GM19023 (cell line): ENCODE results near the gene ATOH8.

Experiments
- ATAC-seq: cut with Tn5 transposase; IDR thresholded peaks from one replicate; pipeline ENCODE4 v1.9.1; 2021; ENCODE audit warnings: mild to moderate bottlenecking, moderate library complexity; ENCODE audit not compliant: unreplicated experiment

The ATOH8 gene

DNA sequence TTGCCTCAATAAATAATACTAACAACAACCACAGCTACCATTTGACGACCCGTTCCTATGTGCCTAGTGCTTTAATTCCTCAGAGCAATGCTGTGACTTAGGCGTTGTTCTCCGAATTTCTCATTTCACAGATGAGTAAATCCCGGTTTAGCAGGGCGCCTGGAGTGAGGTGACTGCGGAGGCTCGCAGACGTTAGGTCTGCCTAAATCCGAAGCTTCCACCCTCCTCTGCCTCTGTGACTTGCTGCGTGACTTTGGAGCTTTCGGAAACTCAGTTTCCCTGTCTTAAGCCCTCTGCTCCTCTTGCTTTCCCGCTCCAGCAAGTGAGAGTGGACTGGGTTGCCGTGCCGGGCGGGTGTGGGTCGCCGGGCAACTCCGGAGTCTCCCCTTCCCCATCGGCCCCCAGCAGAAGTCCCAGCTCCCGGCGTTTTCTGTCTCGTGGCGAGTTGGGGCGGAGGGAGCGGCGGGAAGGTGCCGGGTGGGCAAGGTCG lies 711 bp upstream of the ATOH8 start:
- no peak for ATAC-seq

DNA sequence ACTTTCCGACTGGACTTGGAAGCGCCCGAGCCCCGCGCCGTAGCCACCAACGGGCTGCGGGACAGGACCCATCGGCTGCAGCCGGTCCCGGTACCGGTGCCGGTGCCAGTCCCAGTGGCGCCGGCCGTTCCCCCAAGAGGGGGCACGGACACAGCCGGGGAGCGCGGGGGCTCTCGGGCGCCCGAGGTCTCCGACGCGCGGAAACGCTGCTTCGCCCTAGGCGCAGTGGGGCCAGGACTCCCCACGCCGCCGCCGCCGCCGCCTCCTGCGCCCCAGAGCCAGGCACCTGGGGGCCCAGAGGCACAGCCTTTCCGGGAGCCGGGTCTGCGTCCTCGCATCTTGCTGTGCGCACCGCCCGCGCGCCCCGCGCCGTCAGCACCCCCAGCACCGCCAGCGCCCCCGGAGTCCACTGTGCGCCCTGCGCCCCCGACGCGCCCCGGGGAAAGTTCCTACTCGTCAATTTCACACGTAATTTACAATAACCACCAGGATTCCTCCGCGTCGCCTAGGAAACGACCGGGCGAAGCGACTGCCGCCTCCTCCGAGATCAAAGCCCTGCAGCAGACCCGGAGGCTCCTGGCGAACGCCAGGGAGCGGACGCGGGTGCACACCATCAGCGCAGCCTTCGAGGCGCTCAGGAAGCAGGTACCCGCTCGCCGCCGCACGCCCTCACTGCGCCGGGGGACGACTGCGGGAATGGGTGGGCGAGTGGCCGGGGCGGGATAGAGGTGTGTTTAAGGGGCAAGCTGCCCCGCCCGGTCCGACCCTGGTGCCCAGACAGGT lies 713 bp downstream of the ATOH8 start:
- no peak for ATAC-seq

DNA sequence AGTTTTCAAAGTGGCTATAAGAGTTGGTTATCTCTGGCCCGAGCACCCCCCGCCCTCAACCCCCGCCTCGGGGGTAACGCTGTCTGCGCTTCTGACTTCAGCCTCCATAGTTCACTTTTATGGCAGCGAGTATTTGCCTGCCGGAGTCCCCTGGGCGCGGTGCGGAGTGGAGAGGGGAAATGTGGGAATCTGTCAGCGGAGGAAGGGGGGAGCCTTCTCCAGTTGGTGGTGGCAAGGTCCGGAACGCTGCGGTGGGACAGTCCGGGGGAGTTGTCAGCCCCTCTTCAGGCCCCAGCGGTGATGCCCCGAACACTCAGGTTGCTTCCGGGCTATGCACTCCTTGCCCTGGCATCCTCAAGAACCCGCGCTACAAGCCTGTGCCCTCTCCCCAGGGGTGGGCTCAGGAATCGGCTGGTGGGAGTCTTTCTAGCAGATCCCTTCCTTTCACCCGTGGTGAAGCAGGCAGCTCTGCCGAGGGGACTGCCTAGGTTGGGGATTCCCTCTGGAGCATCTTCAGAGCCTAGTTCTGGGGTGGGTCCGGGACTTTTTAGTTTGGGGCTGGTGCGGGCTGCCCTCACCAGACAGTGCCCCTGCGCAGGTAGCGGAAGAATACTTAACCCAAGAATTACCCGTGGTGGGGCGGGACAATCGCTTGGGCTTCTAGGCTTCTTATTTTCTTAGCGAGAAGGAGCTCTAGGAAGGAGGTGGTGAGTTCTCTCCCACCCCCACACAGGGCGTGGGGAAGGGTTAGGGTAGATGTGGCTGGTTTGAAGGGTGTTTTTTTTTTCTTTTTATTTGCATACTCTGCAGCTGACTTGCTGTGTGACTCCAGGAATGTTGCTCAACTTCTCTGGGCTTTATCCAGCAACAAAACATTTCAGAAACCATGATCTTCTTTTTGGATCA lies 1.6 kb downstream of the ATOH8 start:
- ATAC-seq = no peak

GRCh38 chr2:85756195-85756594 lies 2.4 kb downstream of the ATOH8 start:
- ATAC-seq = no peak

DNA sequence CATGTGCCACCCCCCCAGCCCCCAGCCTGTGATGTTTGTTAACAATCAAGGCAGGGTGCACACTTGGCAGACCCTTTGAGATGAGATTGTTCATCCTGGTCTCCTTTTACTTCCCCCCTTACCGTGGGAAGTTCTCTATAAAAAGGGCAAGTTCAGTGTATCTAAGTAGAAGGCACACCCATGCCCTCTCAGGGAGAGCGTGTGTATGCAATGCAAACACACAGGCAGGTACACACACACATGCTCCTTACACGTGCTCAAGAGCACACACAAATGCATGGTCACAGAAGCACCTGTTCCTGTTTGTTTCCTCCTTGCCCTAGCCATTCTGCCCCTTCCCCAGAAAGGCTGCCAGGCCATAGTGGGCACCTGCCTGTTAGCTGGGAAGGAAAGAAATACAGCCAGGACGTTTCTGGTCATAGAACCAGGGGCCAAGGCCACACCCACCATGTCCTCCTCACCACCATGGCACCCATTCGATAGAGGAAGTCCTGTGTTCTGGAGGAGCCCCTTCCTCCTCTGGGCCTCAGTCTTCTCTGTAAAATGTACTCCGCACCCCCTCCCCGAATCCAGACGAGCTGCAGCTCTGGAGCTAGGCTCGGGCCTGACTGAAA lies 3.1 kb downstream of the ATOH8 start:
- no peak for ATAC-seq

DNA sequence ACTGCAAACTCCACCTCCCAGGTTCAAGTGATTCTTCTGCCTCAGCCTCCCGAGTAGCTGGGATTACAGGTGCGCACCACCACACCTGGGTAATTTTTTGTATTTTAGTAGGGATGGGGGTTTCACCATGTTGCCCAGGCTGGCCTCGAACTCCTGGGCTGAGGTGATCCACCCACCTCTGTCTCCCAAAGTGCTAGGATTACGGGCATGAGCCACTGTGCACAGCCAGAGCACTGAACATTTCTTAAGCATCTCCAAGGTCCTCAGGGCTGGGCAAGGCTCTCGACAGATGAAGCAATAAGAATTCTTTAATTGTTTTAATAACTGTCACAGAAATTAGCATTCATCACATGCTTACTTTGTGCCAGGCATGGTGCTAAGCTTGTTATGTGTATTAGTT lies 4.1 kb downstream of the ATOH8 start:
- ATAC-seq = no peak

- ATAC-seq = no peak
These were observed 4.8 kb downstream of the ATOH8 start for GRCh38 chr2:85758361-85759256.

GRCh38 chr2:85759257-85759613 lies 5.4 kb downstream of the ATOH8 start:
- no peak for ATAC-seq

DNA sequence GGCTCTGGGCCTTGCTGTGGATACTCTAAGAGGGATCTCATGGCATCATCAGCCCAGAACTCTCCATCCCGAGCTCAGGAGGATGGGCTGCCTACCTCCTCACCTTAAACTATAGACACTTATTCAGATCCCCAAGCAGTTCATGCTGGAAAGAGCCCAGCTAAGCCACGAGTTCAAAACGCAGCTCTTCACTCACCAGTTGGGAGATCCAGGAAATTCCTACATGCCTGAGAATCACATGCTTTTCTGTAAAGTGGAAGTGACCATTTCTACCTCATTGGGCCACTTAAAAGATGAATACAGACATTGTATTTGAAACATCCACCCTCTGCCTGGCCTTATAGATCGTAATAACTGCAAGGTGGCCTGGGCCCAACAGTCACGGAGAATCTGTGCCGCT lies 6.6 kb downstream of the ATOH8 start:
- ATAC-seq = no peak

GRCh38 chr2:85760872-85761271 lies 7.1 kb downstream of the ATOH8 start:
- no peak for ATAC-seq

- ATAC-seq = no peak
These were observed 7.7 kb downstream of the ATOH8 start for GRCh38 chr2:85761512-85761944.

DNA sequence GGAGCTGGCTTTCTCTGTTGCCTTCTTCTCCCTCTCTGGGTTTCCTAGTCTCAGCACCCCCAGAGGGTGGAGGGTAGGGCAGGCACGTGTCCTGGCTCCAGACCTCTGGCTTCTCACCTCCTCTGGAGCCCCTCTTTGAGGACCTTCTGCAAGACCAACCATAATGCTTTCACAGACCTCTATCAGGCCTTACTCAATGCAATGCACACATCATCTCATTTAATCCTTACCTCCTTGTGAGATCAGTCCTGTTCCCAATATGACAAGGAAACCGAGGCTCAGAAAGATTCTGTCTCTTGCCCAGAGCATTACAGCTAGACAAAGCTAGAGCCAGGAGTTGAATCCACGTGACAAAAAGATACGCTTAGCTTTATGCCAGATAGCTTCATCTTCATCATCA lies 8.2 kb downstream of the ATOH8 start:
- ATAC-seq = no peak

DNA sequence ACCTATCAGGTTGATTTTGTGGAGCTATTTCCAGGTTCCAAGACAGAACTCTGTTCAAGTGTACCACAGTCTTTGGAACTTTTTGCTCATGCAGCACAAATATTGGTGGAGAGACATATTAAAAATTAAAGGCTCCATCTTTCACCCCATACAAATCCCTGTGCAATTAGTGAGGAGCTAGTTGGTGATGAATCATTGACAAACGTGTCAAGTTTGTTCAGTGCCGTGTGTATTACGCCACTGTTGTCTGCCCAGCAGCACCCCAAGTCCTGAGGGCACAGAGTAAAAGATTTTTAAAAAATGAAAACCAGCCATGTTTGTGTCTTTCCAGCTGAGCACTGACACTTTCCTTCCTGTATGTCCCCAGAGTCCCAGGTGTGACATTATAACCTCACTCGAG lies 9.3 kb downstream of the ATOH8 start:
- ATAC-seq = no peak

GRCh38 chr2:85763831-85764230 lies 10.0 kb downstream of the ATOH8 start:
- no peak for ATAC-seq

GRCh38 chr2:85765081-85765731 lies 11.4 kb downstream of the ATOH8 start:
- ATAC-seq = no peak

DNA sequence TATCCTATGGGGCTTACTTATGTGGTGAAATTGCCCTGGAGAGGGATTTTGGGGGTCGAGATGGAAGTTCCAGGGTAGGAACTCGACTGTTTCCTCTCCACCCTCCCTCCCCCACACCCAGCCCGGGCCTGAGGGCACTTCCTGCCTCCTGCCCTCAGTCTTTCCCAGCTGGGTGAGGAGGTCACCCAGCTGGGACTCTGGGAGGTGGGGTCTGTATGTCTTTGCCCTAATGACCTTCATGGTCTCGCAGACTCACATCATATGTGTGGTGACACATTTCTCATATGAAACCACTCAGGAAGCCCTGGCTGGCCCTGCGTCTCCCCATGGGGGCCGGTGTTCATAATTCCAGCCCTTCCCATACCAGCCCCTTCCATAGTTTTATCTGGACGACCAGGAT lies 12.4 kb downstream of the ATOH8 start:
- no peak for ATAC-seq

DNA sequence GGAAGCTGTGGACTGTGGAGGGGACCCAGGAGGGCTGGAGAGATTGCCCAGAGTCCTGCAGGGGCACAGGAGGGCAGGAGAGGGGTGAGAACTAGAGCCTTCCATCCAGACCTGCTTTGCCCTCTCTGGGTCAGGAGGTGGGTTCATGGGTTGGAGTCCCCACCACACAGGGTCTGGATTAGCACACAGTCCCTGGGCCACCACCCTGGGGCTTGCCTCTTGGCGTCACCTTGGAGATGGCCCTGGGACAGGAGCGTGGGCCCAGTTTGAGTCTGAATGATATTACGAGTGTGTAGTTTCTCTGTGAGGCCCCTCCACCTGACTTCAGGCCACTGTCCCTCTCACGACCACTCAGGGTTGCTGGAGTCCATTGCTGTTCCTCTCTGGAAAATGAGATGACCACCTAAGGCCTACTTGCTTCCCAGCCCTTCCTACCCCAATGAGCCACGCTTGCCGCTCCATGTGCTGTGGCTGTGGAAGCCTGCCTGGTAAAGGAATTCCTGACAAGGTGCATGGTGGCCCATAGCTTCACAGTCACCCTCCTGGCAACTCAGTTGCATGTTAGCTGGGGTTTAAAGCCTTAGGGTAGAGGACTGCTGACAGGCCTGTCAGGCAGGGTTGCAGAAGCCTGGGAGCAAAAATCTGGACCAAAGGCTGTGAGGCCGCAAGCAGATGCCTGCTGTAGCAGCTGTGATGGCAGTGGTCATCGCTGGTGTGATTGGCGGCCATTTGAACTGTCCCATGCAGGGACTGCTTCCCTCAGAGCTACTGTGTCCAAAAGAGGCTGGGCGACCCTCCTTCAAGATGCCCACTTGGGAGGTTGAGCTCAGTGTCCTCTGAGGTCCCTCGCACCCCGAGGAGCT lies 14.2 kb downstream of the ATOH8 start:
- ATAC-seq = no peak

DNA sequence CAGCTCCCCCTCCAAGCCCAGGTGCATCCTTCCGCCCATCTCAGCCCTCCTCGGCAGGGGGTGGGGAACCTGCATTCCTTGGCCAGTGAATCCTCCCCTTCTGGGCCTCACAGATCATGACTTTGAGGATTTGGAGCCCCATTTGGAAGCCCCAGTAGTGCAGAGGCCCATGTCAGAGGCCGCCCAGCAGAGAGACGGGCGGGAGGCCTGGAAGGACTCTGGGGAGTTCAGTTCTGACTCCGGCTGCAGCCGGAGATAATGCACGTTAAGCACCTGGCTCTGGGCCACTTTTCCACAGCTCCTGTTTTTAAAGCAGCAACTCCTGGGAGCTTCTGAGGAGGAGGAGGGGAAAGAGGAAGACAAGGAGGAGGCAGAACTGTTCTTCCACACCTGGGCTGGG lies 14.9 kb downstream of the ATOH8 start:
- no peak for ATAC-seq
